ENCODE data around the gene TLL1. TPM values are rescaled to one million over a fixed set of nuclear protein-coding genes. Genes with fewer than 3 reads are reported as not detected.

Gene TLL1
- total RNA-seq, 1 experiment from 2014 or later, result not detected

- no peak for DNase-seq (ENCODE audit: low read depth)
Measured at GRCh38 chr4:165971933-165972332, 98.9 kb downstream of the TLL1 start.

DNA sequence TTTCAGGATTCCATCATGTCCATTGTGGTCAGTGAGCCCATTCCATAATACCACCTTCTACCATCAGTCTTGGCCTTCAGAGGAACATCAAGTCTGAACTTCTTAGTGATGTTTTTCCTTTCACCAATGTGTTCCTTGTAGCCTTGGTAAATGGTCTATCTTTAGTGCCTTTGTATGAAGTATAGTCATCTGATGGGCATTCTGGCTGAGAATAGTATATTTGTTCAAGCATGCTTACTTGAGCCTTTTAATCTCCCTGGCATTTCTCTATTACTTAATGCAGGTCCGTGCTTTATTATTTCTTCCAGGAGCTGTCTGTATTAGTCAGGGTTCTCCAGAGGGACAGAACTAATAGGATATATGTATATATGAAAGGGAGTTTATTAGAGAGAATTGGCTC is 99.7 kb downstream of the TLL1 start:
- DNase-seq (ENCODE audit: low read depth), result no peak

GRCh38 chr4:165982934-165983333 is 109.9 kb downstream of the TLL1 start:
- DNase-seq (ENCODE audit: low read depth), result no peak

GRCh38 chr4:165986956-165987698 is 114.1 kb downstream of the TLL1 start:
- DNase-seq (ENCODE audit: low read depth), result no peak

DNA sequence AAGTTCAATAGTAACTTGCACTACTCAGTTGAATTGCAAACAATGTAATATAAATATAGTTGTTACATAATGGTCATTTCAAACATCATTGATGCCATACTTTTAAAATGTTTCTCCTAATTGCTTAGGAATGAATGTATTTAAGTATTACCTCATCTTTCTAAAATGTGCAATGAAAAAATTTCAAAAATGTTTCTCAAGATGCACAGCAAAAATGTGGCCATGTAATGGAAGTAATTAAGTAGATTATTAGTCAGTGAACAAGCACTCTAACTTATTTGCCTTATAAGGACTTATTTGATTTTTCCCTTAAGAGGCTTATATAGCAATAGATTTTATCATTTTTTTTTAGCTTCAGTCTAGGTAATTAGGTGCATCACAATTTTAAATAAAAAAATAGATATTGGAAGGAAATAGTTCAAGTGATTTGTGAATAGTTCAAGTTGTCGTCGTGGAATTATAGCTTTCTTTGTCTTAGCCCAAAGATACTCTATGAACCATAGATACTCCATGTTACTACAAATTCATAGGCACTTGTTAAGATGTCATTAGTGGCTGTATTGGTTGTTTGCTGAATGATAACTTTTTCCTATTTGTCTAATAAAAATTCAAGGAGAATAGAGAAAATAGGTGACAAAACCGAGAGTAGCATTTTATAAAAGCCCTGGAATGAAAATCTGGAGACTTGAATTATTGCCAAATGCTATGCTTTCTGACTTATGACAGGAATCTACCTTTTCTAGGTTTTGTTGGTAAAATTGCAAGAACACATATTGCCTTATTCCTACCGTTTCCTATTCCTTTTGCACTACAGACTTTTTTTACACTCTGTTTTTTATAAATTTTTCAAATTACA is 118.5 kb downstream of the TLL1 start:
- DNase-seq (ENCODE audit: low read depth), result no peak

DNA sequence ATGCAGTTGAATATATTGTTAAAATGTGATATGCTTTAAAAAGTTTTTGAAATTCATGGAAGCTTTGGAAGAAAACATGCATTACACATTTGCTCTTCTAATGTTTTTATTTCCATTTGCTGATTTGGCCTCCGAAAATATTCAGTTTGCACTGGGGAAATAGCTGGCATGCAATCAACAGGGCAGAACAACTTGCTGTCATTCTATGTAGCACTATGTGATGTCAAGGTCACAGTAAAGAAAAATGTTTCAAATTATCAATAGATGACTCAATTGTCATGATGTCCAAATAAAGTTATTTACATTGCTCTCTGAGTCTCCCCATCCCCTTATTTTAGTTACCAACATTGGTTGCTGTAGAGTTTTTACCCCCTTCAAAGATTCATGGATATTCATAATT is 119.2 kb downstream of the TLL1 start:
- DNase-seq (ENCODE audit: low read depth), result no peak

DNA sequence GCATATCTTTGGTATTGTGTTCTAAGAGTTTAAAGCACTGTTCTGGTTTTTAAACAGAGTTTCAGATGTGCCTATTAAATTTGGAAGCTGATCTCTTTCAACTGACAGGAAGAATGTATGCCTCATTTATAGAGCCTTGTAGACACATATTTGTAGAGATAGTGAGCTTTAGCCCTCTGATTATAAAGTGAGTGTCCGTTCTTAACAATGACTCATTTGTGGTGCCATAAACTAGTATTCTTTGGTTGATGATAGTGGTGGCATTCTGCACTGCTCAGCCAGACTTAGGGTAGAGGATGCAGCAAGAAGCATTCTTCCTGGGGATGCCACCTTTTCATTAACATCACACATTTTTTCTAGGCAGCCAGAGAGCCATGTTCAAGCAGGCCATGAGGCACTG is 121.7 kb downstream of the TLL1 start:
- no peak for DNase-seq (ENCODE audit: low read depth)

DNA sequence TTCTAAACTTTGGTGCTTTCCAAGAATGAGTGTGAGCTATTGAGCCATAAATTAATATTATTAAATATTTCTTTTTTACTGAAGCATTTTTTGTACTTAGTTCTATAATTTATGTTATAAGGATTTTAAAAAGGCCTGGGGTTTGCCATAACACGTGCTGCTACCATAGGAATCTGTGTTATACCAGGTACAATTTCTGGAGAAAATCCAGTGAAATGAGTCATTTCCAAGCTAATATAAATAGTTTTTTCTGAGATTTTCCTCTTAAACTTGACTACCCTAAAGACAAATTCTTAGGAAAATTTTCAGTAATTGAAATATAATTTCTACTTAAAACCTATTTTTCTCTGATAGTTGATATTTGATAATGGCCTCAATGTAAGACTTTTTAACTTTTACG is 130.8 kb downstream of the TLL1 start:
- no peak for DNase-seq (ENCODE audit: low read depth)

DNA sequence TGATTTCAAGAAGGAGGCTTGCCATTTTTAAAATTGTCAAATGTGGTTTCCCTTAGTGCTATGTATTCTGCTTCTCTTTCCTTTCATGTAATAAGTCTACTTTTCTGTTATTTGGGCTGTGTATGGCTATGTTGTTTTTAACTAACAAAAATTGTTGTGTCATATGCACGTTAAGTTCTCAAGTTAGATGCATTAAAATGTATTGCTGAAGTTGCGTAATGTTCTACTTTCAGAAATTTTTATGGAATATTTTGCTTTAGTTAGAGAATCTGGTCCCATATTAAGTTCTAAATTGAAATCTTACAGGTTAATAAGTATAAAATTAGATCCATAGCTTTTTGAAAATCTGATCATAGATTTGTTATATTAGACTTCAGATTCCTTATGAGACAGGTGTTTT is 133.2 kb downstream of the TLL1 start:
- no peak for DNase-seq (ENCODE audit: low read depth)

- DNase-seq (ENCODE audit: low read depth), result no peak
Measured at GRCh38 chr4:166008510-166008909, 135.5 kb downstream of the TLL1 start.

- no peak for DNase-seq (ENCODE audit: low read depth)
Measured at GRCh38 chr4:166012129-166013030, 139.3 kb downstream of the TLL1 start.

DNA sequence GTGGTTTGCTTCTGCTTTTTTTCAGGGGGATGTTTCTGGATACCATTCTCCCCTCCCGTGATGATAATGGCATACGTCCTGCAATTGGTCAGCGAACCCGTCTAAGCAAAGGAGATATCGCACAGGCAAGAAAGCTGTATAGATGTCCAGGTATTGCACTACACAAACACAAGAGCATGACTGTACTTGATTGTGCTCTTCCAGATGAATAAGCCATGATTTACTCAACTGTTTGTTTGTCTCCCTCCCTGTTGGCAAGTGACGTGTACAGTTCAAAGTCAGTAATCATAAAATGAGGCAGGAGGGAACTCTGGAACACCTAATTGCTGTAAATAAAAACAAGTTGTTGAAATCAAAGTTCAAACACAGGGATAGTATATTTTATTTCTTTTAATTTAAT is 141.4 kb downstream of the TLL1 start:
- DNase-seq (ENCODE audit: low read depth), result no peak

GRCh38 chr4:166017804-166018203 is 144.8 kb downstream of the TLL1 start:
- DNase-seq (ENCODE audit: low read depth), result no peak

DNA sequence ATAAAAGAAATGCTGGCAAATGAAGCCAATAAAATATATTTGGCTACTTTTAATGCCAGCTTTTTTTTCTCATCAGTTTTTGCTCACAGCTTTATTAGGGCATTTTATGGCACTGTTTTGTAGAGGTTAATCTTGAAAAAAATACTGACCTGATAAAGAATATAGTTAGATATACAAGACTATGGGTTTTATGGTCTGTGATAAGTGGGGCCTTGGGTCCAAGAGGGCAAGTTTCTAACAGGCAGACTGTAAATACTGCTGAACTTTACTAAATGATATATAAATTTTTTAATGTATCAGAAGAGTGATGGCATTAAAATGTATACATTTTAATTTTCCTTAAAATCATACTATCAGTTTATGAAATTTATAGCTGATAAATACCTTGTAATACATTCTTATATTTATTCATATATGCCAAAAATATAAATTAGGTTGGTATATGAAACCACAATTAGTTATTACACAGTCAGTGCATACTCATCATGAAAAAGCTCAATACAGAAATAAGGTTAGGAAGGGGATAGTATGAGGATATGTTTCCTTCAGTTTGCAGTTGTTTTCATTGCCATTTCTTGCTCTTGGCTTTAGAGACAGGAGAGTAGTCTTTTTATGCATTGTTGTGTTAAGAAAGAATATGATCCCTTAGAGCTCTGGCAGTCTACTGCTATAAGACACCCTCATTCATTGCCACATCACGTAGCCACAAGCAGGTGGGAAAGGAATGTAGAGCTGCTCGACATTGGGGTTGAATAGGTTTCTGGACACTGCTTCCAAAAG is 146.6 kb downstream of the TLL1 start:
- DNase-seq (ENCODE audit: low read depth), result no peak

GRCh38 chr4:166021617-166022016 is 148.6 kb downstream of the TLL1 start:
- DNase-seq (ENCODE audit: low read depth), result no peak

- DNase-seq (ENCODE audit: low read depth), result no peak
Measured at GRCh38 chr4:166034965-166035364, 161.9 kb downstream of the TLL1 start.

- no peak for DNase-seq (ENCODE audit: low read depth)
Measured at GRCh38 chr4:166039822-166040221, 166.8 kb downstream of the TLL1 start.

DNA sequence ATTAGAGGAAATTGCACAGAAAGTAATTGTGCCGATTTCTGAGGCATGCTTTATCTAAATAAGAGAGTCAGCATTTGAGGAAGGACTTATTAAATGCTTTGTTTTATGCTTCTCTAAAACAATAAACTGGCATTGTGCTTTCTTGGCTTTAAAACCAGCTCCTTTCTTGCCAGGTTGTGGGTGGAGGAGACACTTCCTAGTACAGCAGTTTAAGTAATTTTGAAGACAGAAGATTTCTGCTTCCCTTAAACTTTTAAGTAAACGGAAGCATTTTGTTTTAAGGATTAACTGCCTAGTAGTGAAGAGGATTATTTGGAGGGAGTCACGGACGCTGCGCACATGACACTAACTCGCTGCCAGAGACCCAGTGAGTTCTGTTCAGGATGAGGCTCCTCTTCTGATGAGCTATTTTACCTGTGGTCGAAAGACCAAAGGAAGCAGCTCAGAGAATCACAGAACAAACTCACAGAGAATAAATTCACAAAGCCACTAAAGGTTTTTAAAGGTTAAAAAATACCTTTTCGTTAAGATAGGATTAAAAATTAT is 169.5 kb downstream of the TLL1 start:
- DNase-seq (ENCODE audit: low read depth), result no peak

DNA sequence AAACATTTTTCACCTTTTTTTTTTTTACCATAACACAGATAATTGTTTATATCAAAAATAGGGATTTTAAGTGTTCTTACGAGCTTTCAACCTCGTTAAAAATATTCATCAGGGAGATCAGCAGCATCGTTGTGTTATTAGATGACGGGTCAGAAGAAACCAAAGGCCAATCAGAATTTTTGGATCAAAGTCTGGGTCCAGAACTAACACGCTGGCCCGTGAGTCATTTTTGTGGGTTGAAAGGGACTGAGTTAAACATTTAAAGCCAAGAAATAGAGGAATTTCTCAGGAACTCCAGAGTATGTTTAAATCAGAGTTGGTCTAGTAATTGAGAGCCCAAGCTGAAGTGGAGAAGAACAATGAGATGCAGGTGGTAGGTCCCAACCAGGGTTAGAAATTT is 170.8 kb downstream of the TLL1 start:
- DNase-seq (ENCODE audit: low read depth), result no peak

DNA sequence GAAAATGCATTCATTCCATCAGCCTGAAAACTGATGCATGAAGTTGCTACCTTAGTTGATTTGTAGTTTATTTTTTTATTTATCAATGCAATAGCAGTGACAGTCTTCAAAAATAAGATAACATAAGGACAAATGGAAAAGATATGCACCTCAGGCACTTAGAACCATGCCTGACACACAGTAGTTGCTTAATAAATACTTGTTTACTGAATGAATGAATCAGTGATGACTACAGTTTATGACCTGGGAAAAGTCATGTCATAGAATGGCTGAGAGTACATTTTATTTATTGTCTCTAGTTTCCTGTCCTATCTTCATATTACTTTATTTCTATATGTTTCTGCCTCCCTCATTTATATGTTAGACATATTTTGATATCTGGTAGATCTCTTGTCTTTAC is 171.8 kb downstream of the TLL1 start:
- DNase-seq (ENCODE audit: low read depth), result no peak

DNA sequence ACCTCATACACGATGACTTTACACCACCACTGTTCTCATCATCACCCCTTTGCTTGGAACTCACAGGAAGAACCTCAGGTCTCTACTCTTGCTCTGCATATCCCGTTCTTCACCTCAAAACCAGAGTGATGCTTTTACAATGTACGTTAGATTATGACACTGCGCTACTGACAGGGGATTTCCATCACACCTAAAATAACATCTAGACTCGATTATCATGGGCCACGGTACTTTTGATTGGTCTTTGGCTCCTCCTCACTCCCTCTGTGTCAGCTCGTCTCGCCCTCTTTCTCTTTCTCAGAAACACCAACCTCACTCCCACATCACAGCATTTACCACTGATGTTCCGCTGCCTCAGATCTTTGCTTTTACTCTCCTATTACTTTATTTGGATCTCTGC is 172.4 kb downstream of the TLL1 start:
- DNase-seq (ENCODE audit: low read depth), result no peak
